HG03469 (cell line): ENCODE results near the gene MYPN.

Source experiments
- ATAC-seq: cut with Tn5 transposase; IDR thresholded peaks from one replicate; pipeline ENCODE4 v1.9.1; 2021; ENCODE audit warnings: mild to moderate bottlenecking, moderate library complexity, moderate number of reproducible peaks; ENCODE audit not compliant: unreplicated experiment

MYPN gene

GRCh38 chr10:68088740-68089139 lies 20.5 kb upstream of the MYPN start:
- no peak for ATAC-seq

- no peak for ATAC-seq
Observed at GRCh38 chr10:68090586-68090985, 18.7 kb upstream of the MYPN start.

DNA sequence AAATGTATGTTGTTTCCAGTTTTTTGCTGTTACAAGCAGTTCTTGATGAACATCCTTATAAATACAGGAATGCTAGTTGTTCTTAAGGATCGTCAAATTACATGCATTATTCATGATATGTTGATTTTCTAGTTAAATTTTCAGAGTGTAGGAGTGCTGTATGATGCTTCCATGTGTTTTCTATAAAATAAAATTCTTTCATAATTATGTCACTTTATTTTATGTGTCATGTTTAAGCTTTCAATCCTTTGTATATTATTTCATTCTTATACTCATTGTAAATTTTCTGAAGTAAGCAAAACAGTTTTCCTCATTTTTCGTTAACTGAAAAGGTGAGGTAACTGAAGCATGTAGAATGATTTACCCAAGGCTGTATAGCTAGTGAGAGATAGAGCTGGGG lies 16.8 kb upstream of the MYPN start:
- ATAC-seq, result no peak

GRCh38 chr10:68095153-68095552 lies 14.1 kb upstream of the MYPN start:
- ATAC-seq, result no peak

GRCh38 chr10:68096913-68097516 lies 12.3 kb upstream of the MYPN start:
- no peak for ATAC-seq

DNA sequence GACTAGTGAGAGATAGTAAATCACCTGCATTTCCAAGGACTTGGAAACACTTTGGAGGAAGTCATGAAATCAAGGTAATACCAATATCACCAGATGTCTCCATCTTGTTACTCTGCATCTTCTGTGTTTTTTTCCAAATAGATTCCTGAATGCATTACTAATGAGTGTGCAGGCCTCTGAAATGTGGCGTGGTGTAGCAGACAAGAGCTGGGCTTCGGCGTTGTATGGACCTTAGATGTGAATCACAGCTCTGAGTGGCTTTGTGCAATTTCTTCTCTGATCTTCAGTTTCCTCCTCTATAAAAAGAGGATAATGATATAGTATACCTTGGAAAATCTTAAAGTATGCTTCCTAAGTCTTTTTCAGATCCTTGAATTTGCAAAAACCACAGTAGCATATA lies 9.6 kb upstream of the MYPN start:
- ATAC-seq, result no peak

DNA sequence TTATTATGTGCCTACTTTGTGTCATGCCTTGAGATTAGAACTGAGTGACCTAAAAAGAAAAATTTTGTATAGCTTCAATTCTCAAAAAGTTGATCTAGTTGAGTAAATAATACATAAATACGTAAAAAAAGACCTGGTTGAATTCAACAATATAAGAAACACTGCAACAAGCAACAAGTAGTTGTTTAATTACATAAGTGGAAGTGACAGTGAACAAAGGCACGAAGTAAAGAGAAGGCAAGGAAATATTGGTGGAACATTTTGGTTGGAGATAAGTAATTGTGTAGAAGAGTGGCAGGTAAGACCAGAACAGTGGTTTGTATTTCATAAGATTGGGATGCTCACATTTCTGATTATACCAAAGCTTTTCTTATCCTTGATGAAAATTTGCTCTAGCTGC lies 8.2 kb upstream of the MYPN start:
- no peak for ATAC-seq

- no peak for ATAC-seq
Observed at GRCh38 chr10:68103261-68103878, 5.9 kb upstream of the MYPN start.

GRCh38 chr10:68103901-68104300 lies 5.4 kb upstream of the MYPN start:
- ATAC-seq, result no peak

- ATAC-seq, result no peak
Observed at GRCh38 chr10:68105820-68106219, 3.5 kb upstream of the MYPN start.

DNA sequence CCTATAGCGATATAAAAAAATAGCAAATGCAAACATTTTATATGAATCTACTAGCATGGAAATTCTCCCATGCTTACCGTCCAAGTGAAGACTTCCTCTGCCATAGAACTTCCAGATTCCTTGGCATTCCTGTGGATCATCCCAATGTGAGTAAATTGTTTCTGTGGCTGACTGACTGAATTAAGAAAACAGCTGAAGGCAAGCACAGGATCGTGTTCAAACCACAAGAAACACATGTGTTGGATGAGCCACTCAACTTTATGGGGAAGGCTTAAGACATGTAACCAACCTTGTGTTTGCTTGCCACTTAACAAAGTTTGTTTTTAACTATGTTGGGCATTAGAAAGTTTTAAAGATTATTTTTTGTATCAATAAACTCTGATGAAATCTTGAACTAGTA lies 2.6 kb upstream of the MYPN start:
- no peak for ATAC-seq

DNA sequence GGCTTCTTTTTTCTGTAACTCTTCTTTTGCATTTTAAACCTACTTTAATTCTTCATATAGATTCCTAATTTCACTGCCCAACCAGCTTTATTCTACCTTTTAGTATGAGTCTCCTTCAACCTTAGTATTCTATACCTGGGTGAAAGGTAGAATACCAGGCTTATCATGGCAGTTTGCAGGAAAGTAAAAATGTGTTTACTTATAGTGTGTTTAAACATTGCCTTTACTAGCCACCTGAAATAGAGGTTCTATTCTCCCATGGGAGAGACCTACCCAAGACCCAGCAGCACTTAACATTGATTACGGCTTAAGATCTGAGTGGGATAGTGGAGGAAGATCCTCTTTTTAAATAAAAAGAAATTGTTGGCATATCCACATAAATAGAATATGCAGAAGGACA lies 1.6 kb upstream of the MYPN start:
- ATAC-seq, result no peak

DNA sequence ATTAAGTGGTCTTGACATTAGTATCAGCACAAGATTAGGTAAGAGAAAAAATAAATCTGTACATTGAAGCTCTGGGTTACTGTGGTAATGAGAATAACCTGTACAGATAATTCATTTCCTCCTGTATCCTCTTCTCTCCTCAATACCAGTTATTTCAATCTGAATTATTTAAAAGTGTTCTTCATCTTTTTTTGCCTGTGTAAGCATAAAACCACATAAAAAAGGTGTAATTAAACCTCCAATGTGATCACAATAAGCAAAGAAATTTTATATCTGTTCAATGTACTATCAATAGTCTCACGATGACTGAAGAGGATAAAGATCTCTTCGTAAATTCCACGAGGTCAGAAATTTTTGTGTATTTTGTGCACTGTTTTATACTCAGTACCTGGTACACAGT lies 1.2 kb upstream of the MYPN start:
- no peak for ATAC-seq

- ATAC-seq, result no peak
Observed at GRCh38 chr10:68108653-68109052, 635 bp upstream of the MYPN start.

DNA sequence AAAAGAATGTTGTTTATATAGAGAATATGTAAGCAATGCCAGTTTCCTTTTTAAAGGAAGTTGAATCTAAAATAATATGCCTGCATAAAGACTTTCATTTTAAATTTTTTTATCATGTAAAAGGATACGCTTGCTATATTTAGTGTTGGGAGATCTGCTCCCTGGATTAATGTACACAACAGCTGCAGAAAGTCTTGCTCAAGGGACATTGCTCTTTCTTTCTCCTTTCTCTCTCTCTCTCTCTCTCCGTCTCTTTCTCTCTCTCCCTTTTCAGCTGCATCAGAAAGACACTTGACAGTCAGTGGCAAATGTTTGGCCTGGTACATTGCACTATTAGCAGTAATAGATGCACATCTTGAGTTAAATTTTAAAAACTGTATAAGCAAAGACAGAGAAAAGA lies 739 bp downstream of the MYPN start:
- ATAC-seq, result no peak

DNA sequence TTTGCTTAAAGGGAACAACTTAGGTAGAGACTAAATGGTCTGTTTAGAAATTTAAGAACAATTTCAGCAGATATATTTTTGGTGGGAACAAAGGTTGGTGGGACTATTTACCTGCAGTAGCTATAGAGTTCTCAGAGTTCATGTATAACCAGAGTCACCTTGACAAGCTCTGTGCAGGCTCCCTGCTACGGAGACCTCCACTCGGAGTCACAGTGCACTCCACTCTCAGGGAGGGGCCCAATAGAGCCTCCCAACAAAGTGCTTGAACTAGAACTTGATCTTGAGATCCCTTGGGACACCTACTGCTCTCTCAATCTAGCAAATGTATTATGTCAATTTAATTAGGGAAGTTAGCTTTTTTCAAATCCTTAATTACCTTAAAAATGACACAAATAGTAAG lies 2.3 kb downstream of the MYPN start:
- ATAC-seq, result no peak

GRCh38 chr10:68112837-68113236 lies 3.5 kb downstream of the MYPN start:
- ATAC-seq, result no peak

DNA sequence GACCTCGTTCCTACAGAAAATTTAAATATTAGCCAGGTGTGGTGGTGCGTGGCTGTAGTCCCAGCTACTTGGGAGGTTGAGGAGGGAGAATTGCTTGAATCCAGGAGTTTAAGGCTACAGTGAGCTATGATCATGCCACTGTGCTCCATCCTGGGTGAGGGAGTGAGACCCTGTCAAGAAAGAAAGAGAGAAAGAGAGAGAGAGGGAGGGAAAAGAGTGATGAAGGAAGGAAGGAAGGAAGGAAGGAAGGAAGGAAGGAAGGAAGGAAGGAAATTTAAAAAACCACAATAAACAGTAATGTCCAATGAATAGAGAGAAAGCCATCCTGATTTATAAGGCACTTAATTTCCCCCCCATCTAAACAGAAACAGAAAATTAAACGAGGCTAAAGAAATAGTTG lies 9.4 kb downstream of the MYPN start:
- ATAC-seq, result no peak

GRCh38 chr10:68121020-68121743 lies 11.9 kb downstream of the MYPN start:
- no peak for ATAC-seq

- no peak for ATAC-seq
Observed at GRCh38 chr10:68121852-68122251, 12.6 kb downstream of the MYPN start.

DNA sequence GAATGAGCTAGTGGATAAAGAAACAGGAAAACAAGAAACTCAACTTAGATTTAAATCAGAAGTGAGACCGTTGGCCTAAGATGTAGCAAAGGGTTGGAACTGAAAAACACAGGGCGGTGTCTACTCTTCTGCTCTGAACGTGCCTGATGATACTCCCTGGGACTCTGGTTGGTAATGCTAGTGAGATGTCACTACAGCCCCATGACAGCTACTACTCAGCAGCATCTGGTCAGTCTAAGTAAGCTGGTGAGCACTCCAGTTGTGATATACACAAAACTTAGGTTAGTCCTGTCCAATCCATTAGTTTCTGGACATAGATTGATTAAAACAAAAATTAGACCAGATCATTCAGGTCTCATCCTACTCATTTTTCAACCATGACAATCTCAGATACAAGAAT lies 15.4 kb downstream of the MYPN start:
- no peak for ATAC-seq

DNA sequence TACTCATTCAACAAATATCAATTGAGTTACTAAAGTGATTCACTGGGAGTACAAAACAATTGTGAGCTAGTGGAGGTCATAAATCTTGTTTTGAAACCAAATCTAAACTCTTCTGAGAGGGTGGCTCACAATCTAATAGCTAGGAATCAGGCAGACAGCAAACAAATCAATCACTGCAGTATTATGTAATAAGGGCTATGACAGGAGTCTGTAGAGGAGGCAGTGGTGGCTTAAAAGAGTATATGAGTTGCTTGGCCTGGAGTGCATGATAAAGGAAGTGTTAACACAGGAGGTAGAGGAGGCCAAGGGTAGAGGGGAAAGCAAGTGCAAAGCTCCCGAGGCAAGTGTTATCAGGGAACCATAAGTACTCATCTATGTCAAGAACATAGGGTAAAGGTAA lies 16.5 kb downstream of the MYPN start:
- ATAC-seq, result no peak

DNA sequence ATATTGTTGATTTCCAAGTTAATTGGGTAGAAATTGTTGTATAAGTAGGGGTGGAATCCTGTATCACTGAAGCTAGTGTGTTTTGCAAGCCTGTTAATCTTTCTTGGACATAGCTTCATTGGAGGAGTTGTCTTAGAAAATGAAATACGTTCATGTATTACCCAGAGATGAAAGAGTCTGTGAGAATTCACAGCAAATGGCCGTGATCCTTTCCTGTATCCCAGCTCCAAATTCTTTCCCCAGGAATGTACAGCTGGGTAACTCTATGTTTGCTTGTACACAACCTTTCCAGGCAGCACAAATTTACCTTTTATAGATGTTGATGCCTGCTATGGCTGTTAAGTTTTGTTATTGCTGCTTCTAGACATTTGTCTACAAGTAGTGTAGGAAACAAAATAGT lies 18.7 kb downstream of the MYPN start:
- no peak for ATAC-seq
